GM21529 (cell line): Measurements from ENCODE around the gene LATS2.

Source experiments
- ATAC-seq: cut with Tn5 transposase; IDR thresholded peaks from one replicate; pipeline ENCODE4 v1.9.1; 2021; ENCODE audit not compliant: unreplicated experiment

The LATS2 gene

DNA sequence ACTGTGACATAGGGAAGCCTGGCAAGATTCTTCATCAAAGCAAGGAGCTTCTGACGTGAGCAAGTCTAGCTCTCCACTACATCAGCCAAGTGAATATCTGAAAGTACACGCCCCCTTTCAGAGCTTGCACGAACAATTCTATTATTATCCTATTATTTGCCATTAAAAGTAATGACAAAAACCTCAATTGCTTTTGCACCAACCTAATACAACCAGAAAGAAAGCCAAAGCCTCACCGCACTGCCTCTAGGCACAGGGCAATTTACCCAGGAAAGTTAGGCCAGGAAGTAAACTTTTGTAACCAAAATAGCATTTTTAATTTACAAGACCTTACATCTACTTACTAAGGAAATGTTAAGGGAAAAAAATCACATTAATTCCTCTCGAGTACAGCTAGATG lies 41.2 kb downstream of the LATS2 start:
- ATAC-seq = no peak

DNA sequence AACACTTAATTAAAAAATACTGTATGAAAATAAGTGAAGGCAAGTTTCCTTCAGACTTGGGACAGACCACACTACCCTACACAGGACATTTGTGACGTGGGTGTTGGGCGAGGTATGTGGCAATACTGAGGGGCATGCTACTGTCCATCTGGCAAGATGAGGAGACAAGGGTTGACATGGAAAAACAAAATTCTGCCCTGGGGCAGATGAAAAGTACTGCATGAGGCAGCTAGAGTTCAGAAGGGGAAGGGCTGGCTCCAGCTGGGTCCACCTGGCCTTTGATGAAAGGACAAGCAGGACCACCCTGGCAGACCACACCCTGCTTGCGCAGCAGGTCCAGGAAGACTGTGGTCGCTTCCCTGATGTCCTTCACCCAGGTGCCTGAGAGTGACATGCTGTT lies 43.2 kb downstream of the LATS2 start:
- no peak for ATAC-seq

DNA sequence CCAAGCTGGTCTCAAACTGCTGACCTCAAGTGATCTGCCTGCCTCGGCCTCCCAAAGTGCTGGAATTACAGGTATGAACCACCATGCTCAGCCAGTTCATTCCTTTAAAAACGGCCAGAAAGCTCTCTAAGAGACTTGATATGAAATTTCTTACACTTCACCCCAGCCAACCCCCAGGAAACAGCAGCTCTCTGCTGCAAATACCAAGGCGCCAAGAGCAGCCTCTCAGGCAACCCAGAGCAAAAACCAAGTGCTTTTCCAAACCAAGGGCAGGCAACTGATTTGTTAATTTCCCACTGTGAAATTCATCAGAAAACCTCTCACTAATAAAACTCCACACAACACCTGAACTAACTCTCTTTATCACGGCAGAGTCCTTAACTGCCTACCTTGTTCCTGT lies 44.9 kb downstream of the LATS2 start:
- ATAC-seq = no peak

DNA sequence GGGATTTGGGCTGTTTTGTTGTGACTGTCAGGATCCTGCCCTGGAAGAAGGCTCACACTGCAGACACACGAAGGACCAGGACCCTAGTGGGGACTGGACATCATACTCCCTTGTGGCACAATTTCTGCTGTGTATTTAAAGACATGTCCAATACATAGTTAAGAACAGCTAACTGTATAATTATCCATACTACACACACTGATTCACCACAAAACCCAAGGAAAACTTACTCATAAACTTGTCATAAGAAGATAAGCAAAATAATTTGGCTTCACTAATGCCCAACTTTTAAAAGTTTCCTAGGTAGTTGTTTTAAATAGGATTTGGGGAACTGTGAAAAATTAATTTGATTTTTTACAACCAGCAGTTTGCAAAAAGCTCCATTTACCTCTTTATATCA lies 46.1 kb downstream of the LATS2 start:
- no peak for ATAC-seq

DNA sequence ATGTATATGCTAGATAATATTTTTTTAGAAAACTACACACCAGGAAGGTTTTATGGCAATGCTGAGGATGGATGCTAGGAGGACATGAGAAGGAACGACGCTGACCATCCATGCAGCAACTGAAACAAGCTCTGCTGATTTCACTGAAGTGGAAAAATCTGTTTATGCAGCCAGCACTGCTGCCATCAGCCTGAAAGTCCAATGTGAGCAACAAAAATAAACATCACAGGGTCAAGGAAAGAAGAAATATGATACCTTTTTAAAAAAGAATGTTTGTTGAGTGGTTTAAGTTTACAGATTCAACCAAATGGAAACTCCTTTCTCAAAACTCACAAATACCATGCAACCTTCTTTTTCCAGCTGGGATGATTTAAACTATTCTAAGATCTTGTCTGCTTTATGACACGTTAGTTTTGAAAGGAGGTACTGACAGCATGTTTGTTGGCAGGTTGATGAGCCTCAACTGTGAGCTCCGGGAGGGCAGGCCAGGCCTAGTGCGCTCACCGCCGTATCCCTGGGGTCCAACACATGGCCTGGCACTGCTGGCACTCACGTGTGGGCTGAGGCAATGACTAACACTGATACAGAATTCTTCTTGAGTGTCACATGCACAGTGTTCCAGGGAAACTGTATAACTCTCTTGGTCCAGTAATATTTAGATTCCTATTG lies 46.8 kb downstream of the LATS2 start:
- no peak for ATAC-seq

DNA sequence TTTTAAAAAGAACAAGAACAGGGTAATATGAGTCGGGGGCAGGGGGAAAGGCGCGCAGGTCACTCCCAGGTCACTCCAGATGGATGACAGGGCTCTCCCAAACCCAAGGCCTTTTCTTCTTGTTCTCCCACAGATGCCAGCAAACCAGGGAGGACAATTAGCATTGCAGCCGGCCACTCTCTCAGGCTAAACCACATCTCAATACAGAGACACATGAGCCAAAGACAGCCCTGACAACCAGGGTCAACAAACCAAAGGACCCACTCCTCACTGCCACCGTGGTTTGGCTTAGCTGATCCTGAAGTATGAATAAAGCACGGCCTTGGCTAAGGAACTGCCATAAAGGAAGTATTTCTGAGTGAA lies 47.3 kb downstream of the LATS2 start:
- ATAC-seq = no peak

DNA sequence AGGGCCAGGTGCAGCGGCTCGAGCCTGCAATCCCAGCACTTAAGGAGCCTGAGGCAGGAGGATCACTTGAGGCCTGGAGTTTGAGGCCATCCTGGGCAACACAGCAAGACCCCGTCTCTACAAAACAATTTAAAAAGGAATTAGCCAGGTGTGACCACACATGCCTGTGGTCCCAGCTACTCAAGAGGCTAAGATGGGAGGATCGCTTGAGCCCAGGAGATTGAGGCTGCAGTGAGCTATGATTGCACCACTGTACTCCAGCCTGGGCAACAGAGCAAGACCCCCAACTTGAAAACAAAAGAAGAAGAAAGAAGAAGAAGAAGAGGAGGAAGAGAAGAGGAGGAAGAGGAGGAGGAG lies 47.7 kb downstream of the LATS2 start:
- no peak for ATAC-seq

DNA sequence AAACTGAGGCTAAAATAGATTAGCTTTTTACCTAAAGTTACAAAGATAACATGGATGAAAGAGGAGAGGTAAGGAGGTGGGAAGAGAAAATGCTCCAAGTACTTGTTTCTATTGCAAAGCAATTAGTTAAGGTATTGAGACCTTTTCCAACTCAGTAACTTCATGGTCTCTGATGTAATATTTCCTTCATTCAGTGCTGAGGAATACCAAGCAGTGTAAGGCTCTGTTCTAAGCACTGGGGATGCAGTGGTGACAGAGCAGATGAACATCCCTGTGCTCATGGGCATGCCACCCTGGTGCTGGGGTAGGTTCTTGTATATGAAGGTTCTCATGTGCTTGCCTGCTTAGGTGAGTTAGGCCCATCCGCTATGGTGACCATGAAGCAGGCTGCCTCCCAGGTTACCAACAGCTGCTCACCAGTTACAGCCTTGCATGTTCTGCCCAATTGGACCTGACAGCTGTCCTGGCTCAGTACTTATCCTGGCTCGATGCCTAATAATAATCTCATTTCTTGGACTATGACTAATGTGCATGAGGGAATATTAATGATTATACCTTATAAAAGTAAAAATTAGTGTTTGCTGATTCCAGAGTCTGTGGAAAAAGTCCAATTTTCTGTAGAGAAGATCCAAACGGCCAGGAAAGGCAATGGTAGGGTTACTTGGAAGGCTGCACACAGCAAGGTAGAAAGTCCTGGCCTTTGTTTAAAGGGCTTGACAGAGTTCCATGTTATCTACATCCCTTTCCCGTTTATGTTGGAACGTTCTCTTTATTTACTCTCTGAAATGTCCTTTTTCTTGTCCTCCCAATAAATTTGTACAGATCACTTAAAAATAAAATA lies 48.3 kb downstream of the LATS2 start:
- ATAC-seq = no peak

DNA sequence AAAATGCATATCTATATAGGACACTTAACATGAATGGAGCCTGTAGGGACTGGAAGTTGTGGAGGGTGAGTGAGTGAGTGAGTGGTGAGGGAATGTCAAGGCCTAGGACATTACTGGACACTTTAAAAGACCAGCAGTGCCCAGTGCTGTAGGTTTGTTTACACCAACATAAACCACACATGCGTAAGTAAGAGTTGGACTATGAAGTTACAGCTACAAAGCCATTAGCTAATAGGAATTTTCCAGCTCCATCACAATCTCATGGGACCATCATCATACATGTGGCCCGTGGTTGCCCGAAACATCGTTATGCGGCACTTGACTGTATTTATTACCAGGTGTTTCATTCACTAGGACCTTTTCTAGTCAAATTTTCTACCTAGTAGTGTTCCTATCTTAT lies 49.2 kb downstream of the LATS2 start:
- no peak for ATAC-seq

DNA sequence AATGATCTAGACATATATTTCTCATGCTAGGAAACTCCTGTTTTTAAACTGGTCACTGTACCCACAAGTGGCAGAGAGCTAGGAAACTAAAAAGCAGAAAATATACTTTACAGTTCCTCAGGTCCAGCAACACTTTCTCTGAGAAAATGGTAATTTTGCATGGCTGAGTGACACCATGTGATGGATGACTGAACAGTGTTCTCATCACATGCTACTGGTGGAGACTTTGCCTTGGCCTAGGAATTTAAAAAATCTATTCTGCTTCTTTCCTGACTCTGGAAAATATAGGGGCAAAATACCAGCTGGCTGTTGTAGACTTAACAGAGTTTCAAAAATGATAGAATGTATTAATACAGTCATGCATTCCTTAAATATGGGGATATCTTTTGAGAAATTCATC lies 50.0 kb downstream of the LATS2 start:
- no peak for ATAC-seq

DNA sequence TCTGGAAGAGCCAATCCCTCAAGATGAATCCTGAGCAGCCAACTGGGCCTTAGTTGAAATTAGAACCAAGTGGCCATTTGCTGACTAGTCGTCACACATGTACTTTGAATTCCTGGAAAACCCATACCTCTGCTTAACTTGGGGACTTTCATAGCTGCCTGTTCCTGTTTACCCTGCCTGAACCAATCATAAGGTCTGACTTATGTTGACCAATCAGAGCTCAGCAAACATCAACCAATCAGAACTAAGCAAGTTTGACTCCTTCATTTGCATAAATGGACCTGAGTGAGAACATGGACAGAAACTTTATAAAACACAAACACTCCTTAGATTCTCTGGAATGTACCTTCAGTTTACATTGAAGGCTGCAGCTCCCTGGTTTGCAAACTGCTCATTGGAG lies 50.8 kb downstream of the LATS2 start:
- ATAC-seq = no peak

DNA sequence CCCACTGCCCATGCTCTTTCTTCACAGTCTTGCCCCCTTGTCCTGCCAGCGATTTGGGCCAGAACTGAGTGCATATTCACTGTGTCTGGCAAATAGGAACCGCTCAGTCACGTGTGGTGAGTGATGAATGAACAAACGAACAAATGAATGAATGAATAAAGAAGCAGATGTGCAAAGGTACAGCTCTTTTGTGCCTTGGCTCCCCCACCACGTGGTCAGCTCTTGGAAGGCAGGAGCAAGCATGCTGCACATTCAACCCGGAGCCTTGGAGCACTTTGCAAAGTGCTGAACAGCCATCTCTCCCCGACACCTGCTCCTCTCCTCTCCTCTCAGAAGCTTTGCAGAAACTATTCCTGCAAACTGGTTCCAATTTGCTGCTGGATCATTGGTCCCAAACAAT lies 52.4 kb downstream of the LATS2 start:
- no peak for ATAC-seq

DNA sequence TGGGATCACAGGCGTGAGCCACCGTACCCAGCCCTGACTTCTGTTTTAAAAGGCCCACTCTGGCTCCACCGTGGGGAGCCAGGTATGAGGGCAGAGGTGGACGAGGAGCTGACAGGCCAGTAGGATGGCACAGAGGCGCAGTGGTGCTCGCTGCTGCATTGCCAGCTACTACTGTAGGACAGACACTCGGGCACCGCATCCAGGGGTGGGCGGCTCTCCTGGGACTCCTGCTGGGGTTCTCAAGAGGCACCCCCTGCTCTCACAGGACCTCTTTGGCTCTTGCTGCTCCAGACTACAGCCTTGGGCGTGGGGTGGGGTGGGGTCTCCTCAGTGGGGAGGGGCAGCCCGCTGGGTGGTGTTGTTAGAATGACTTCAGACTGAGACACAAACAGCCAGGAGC lies 53.4 kb downstream of the LATS2 start:
- no peak for ATAC-seq

DNA sequence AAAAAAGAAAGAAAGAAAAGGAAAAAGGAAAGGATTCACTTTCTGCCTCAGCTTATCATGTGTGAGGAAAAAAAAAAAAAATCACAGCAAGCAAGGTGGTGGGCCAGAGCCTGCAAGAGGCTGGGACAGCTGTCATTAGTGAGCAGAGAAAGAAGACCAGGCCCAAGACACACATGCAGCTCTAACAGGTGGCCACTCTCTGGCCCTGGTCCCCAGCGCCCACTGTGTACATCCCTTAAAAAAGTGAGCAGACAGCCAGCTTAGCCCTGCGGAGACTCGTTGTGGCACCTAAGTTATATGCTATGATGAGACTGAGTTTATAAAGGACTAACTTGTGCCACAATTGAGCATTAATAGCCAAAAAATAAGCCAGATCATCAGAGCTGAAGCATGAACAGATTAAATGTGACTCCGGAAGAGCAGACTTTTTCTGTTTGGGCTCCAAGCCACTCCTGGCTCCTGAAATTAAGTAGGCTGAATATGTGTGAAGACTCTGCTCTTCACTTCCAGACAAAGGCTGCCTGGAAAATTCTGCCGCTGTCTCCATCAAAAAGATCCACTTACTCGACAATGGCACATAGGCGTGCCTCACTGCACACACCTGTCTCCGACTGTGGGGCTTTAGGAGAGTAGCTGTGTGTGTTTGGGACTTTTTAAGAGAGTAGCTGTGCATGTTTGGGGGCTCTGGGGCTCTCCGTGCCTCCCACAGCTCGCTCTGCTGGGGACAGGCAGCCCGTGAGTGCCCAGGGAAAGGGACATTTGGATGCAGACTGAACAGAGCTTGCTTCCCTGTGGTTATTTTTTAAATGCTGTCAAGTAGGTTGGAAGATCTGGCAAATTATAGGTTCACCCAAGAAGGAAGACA lies 55.0 kb downstream of the LATS2 start:
- ATAC-seq = no peak

DNA sequence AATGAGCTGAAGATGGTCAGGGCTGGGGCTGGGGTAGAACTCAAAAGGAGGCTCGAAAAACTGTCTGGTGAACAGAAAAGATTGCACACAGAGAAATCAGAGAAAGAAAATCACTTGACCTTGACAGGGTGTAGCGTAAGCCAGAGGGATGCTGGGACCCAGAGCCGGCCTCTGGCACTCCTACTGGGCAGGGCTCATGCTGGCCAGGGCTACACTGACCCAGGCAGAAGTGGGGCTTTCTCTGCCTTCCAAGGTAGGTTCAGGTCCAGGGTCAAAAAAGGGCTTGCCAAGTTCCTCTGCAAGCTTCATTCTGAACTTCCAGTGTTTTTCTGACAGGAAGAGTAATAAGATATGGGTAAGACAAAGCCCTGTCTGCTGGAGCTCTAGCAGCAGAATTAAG lies 56.2 kb downstream of the LATS2 start:
- ATAC-seq = no peak

DNA sequence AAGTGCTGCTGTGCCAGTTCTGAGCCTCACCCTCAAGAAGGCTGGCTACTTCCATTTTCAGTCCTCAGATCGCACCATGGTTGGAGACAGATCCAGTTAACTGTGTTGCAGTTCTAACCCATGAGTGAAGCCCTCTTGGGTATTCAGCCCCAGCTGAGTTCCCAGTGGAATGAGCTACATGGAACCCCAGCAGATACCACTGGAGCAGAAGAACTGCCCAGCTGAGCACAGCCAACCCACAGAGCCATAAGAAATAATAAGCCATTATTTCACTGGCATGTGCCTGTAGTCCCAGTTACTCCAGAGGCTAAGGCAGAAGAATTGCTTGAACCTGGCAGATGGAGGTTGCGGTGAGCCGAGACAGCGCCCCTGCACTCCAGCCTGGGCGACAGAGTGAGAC lies 59.9 kb downstream of the LATS2 start:
- ATAC-seq = no peak

DNA sequence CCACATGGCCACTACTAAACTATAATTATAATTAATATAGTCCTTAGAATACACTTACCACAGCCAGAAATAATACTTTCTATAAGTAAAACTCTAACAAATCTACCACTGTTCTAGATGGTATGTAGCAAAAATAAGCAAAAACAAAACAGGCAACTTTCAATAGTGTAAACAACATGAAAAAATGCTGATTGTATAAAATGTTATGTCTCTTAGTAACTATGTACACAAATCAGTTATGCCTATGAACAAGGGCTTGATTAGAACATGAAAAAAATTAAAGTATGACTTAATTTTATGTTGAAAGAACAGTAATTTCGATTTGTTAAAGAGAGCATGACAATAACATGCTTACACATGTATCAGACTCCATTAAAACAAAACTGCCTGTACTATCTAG lies 60.7 kb downstream of the LATS2 start:
- ATAC-seq = no peak

DNA sequence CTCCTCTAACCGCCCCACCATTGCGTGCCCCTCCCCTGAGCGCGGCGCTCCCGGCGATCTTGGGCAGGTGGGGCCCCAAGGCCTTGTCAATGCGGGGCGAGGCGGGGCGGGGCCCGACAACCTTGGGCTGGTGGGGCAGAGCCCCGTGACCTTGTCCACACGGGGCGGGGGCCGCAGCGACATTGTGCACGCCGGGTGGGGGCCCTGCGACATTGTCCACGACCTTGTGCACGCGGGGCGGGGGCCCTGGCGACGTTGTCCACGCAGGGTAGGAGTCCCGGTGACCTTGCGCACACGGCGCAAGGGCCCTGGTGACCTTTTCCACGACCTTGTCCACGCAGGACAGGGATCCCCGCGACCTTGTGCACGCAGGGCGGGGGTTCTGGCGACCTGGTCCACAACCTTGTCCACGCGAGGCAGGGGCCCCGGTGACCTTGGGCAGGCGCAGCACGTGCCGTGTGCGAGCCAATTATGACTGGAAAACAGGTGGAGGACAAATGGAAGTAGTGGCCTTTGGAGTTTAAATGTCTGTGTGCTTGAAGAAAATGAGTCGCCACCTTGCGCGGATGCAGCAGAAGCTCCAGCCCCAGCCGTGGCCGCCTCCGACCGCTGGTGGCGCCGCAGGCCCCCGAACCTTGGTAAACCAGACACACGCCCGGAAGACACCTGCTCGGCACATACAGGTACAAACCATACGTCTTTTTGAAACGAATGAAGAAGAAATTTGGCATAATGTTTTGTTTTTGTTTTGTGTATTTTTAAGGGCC lies 62.6 kb downstream of the LATS2 start:
- ATAC-seq = no peak

DNA sequence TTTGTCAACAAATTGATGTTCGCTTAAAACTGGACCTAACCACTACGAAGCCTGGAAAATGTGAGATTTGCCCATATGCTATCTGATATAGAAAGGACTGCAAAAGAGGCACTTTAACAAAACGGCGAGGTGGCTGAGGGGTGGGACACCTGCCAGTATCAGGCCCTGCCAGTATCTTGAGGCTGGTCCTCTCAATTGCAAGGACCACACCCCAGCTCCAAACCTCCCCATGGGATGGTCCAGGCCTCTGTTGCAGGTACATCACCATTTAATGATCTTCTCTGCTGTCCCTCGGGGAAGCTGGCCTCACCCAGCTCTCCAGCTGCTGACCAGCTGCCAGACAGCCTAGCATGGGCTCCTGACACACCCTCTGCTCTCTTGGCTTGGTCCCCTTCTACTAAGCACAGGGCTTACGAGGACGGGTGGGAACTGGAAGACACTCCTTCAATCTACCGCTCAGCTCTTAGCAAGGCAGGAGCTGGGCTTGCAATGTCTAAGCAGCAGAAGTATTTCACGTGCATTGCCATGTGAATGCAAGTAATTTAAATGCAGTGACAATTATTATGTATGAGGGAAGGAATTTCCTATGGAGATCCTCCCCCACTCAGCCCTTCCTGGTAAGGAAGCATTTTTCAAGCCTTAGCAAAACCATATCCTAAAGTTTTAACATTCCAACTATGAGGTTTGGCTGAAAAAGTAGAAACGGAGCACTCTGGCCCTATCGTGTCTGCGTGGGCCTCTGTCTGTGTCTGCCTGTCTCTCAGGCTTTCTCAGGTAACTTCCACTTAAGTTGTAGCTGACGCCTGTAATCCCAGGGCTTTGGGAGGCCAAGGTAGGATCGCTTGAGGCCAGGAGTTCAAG lies 63.9 kb downstream of the LATS2 start:
- no peak for ATAC-seq

DNA sequence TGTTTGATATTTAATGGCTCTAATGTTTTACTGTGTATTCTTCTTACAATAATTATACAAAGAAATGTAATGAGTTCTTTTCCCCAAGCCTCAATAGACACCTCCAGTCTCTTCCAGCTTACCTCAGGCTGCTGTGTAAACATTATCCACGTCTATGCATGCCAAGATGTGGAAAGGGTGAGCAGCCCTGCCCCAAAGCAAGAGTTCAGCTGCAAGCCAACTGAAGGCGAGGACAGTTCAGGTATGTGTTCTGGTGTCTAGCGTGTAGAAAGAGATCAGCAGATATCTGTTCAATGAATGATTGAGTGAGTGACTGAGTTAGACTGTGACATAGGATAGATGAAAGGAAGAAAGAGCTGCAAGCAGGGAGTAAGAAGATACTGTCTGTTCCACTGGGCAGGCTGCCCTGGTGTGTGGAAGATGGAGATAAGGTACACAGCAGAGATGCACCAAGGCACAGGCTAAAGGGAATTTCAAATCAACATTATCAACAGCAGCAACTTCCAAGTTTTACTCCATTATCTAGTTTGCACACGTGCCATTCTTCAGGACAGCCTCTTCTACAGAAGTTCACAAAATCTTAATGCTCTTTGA lies 66.0 kb downstream of the LATS2 start:
- ATAC-seq = no peak
